OCI-LY1 (cell line): ENCODE measurements around the gene PARD3B.

Experiments
- CTCF ChIP-seq: fragments of 200-600 bp; sonication (generic), shearing (Covaris generic); IDR thresholded peaks from 2 replicates; pipeline ENCODE4 v1.5.1; 2017; ENCODE audit warnings: mild to moderate bottlenecking, antibody characterized with exemption, low read length, moderate library complexity, mixed read lengths
- EZH2 ChIP-seq: fragments of 200-600 bp; sonication (generic), shearing (Covaris generic); IDR thresholded peaks from 2 replicates; pipeline ENCODE4 v1.8.0; 2017; ENCODE audit warnings: borderline replicate concordance, mixed run types, mild to moderate bottlenecking, antibody characterized with exemption, low read length, moderate library complexity, mixed read lengths

- no peak for TF ChIP-seq CTCF
- no peak for TF ChIP-seq EZH2
Observed at GRCh38 chr2:205138735-205139134, 593.5 kb downstream of the PARD3B start.
